HEK293 (cell line): ENCODE data around the gene SPATS1.
"Not testable (repeated sequence)": the region's sequence is repeated elsewhere in the genome, so short reads cannot be mapped to it uniquely, and the experiment has no call there.

Experiments
- CTCF ChIA-PET: fragments of 350-600 bp; formaldehyde crosslinking; extraction: SDS; loops from one replicate; lab custom pipeline; 2021; ENCODE audit warnings: antibody characterized with exemption; lab: Yijun Ruan, JAX
- POLR2A ChIA-PET: fragments of 300-600 bp; formaldehyde crosslinking; extraction: SDS; loops from one replicate; lab custom pipeline; 2020; ENCODE audit warnings: antibody characterized with exemption, inconsistent platforms; lab: Yijun Ruan, JAX
- H3K27ac ChIP-seq: fragments of 200-500 bp; sonication (Bioruptor generic); 2 replicates; pipeline ENCODE4 v1.5.1; 2014; ENCODE audit warnings: low read depth, low read length, control low read depth, inconsistent platforms; ENCODE audit errors: extremely low read depth
- H3K36me3 ChIP-seq, 2 experiments: fragments of 200-500 bp in 1 of 2; sonication (Bioruptor generic) in 1 of 2; 1 replicate in 1 of 2; 2 replicates in 1 of 2; pipeline ENCODE4 v1.5.1; 2014 to 2017; ENCODE audit warnings: inconsistent platforms in 2 of 2, low read length in 2 of 2; ENCODE audit not compliant: control insufficient read depth in 2 of 2, insufficient read depth in 1 of 2
- H3K4me1 ChIP-seq: fragments of 200-500 bp; sonication (Bioruptor generic); 2 replicates; pipeline ENCODE4 v1.5.1; 2014; ENCODE audit warnings: mild to moderate bottlenecking, low read length, inconsistent platforms; ENCODE audit not compliant: control insufficient read depth, insufficient read depth
- H3K4me3 ChIP-seq: 2 replicates; pipeline ENCODE4 v1.5.1; 2011; ENCODE audit warnings: low read depth, mild to moderate bottlenecking, control low read depth, low read length, moderate library complexity
- H3K9me3 ChIP-seq: fragments of 200-500 bp; sonication (Bioruptor generic); 2 replicates; pipeline ENCODE4 v1.5.1; 2014; ENCODE audit warnings: low read depth, low read length, inconsistent platforms; ENCODE audit not compliant: control insufficient read depth, insufficient read depth
- PATZ1 ChIP-seq: fragments of 450-650 bp; formaldehyde crosslinking; IDR thresholded peaks from 2 replicates; pipeline ENCODE4 v1.5.1; 2016; ENCODE audit warnings: missing biosample characterization, missing genetic modification characterization
- SALL2 ChIP-seq: fragments of 450-650 bp; formaldehyde crosslinking; IDR thresholded peaks from 2 replicates; pipeline ENCODE4 v1.5.0; 2017; ENCODE audit warnings: missing biosample characterization, mild to moderate bottlenecking, missing genetic modification characterization, borderline replicate concordance
- ZBTB10 ChIP-seq: fragments of 450-650 bp; formaldehyde crosslinking; IDR thresholded peaks from 2 replicates; pipeline ENCODE4 v1.5.1; 2016; ENCODE audit warnings: missing biosample characterization, missing genetic modification characterization
- ZBTB20 ChIP-seq: fragments of 450-650 bp; formaldehyde crosslinking; IDR thresholded peaks from 2 replicates; pipeline ENCODE4 v1.5.1; 2016; ENCODE audit warnings: missing biosample characterization, missing genetic modification characterization
- ZBTB7A ChIP-seq: fragments of 450-650 bp; formaldehyde crosslinking; IDR thresholded peaks from 2 replicates; pipeline ENCODE4 v1.5.1; 2016; ENCODE audit warnings: low read depth, missing biosample characterization, missing genetic modification characterization
- ZNF146 ChIP-seq: fragments of 450-650 bp; formaldehyde crosslinking; IDR thresholded peaks from 2 replicates; pipeline ENCODE4 v1.5.1; 2016; ENCODE audit warnings: missing biosample characterization, missing genetic modification characterization
- ZNF280D ChIP-seq: fragments of 450-650 bp; formaldehyde crosslinking; IDR thresholded peaks from 2 replicates; pipeline ENCODE4 v1.5.1; 2016; ENCODE audit warnings: missing biosample characterization, missing genetic modification characterization

SPATS1 gene

GRCh38 chr6:44342052-44342451, 398 bp upstream of the SPATS1 start:
- TF ChIP-seq SALL2: no peak
- no peak for TF ChIP-seq PATZ1 (tag by site-specific recombination)
- ChIA-PET POLR2A (interaction anchor here (0.7 kb wide), 1 partner anchor 23 kb away, joined by 3 read pairs; no protein-coding TSS in a partner anchor), CTCF (interaction anchor here (0.8 to 5.3 kb wide), 3 partner anchors 10 to 83 kb away, joined by 3 to 56 read pairs (median 3); partner anchors contain the start of gene NFKBIE)
- H3K4me1 ChIP-seq: no peaks in the 10 kb centered on the region; the same call in 1 of the 2 replicates
- no peaks in the 10 kb centered on the region for H3K9me3 ChIP-seq
- no peak overlapping the region for H3K4me3 ChIP-seq
- no peaks in the 10 kb centered on the region for H3K36me3 ChIP-seq
- no peak overlapping the region for H3K27ac ChIP-seq

GRCh38 chr6:44346818-44347217, 4.4 kb downstream of the SPATS1 start:
- CTCF ChIA-PET: interaction anchor here (3.8 kb wide), 1 partner anchor 8 kb away, joined by 20 read pairs; no protein-coding TSS in a partner anchor
- H3K4me1 ChIP-seq, H3K27ac ChIP-seq, POLR2A ChIA-PET, H3K9me3 ChIP-seq, H3K4me3 ChIP-seq, H3K36me3 ChIP-seq: not testable (repeated sequence)
- TF ChIP-seq ZNF280D (tag by site-specific recombination) (0 out of 2 replicates have a peak, but pooled peaks have one; percentile 66), ZNF146 (tag by site-specific recombination) (peak; percentile 99)

- CTCF ChIA-PET: interaction anchor here (0.6 to 1.8 kb wide), 2 partner anchors 11 to 82 kb away, joined by 4 to 9 read pairs; no protein-coding TSS in a partner anchor
- H3K4me1 ChIP-seq: peaks cover 3% of the 10 kb centered on the region; the same call in 1 of the 2 replicates
- H3K27ac ChIP-seq: no peak overlapping the region
- no peaks in the 10 kb centered on the region for H3K36me3 ChIP-seq
- H3K4me3 ChIP-seq: no peak overlapping the region
- POLR2A ChIA-PET: interaction anchor here (0.7 kb wide), 1 partner anchor 914 kb away, joined by 4 read pairs; no protein-coding TSS in a partner anchor
- TF ChIP-seq ZBTB10 (tag by site-specific recombination) (no peak), ZBTB20 (peak; percentile 43; the same call in 1 of the 2 replicates), ZBTB7A (tag by site-specific recombination) (no peak)
- H3K9me3 ChIP-seq: no peaks in the 10 kb centered on the region
Observed at GRCh38 chr6:44349904-44350649, 7.6 kb downstream of the SPATS1 start.

- CTCF ChIA-PET: interaction anchor here (0.6 kb wide), 1 partner anchor 11 kb away, joined by 4 read pairs; no protein-coding TSS in a partner anchor
- H3K9me3 ChIP-seq, H3K4me3 ChIP-seq, H3K36me3 ChIP-seq, H3K27ac ChIP-seq, H3K4me1 ChIP-seq: not testable (repeated sequence)
- POLR2A ChIA-PET: interaction anchor here (0.7 kb wide), 1 partner anchor 915 kb away, joined by 4 read pairs; no protein-coding TSS in a partner anchor
Observed at GRCh38 chr6:44350650-44350994, 8.2 kb downstream of the SPATS1 start.
